HepG2 (cell line): ENCODE measurements around the gene GADD45G. TPM values are rescaled to one million over a fixed set of nuclear protein-coding genes. Genes with fewer than 3 reads are reported as not detected.

Experiments
- ATAC-seq: fragments of 200-7000 bp; cut with Tn5 transposase; 3 replicates; pipeline ENCODE4 v1.9.1; 2020; ENCODE audit warnings: mild to moderate bottlenecking, moderate library complexity
- BruUV-seq: library from RNA; stranded (reverse); fragments of 400-500 nt; replicated peaks from 2 replicates; lab custom pipeline; 2021; lab: Mats Ljungman, UMichigan
- CTCF ChIA-PET: fragments of 300-600 bp; formaldehyde crosslinking; extraction: SDS; loops from one replicate; lab custom pipeline; 2021; ENCODE audit warnings: low total read pairs, inconsistent platforms, low intra/inter-chr PET ratio; lab: Yijun Ruan, JAX
- POLR2A ChIA-PET: fragments of 350-600 bp; sonication (Branson Sonifier 250); formaldehyde crosslinking; loops from one replicate; lab custom pipeline; 2020; ENCODE audit warnings: antibody characterized with exemption, inconsistent platforms; lab: Yijun Ruan, JAX
- DNase-seq: peaks from one replicate; pipeline ENCODE4 v3.0.0-alpha.2; 2015; ENCODE audit warnings: low spot score
- FAIRE-seq: peaks from 3 replicates; lab custom pipeline; 2011; peaks lifted over from hg19 to GRCh38; lab: Jason Lieb, UNC
- H2AFZ ChIP-seq: one replicate; pipeline ENCODE4 v1.6.1; 2011; ENCODE audit warnings: low read length, inconsistent platforms
- H3K27ac ChIP-seq: fragments of 300-600 bp; 3 replicates; pipeline ENCODE4 v1.8.0; 2011; ENCODE audit warnings: mixed run types, mild to moderate bottlenecking, mixed read lengths, low read length, inconsistent platforms; ENCODE audit not compliant: insufficient read depth; ENCODE audit errors: extremely low read length
- H3K27me3 ChIP-seq, 2 experiments: fragments of 200-600 bp in 1 of 2; 2 replicates in 1 of 2; 3 replicates in 1 of 2; pipeline versions ENCODE4 v1.6.0 to v1.8.0; 2011; ENCODE audit warnings: low read length in 2 of 2, mild to moderate bottlenecking in 2 of 2, moderate library complexity in 2 of 2, inconsistent platforms in 1 of 2; ENCODE audit not compliant: insufficient read depth in 2 of 2, control insufficient read depth in 1 of 2
- H3K36me3 ChIP-seq, 2 experiments: fragments of 200-600 bp in 1 of 2; replicated peaks in 1 of 2; 2 replicates in 1 of 2; 3 replicates in 1 of 2; pipeline versions ENCODE4 v1.5.1 to v1.8.0; 2011; ENCODE audit warnings: low read length in 2 of 2, inconsistent platforms in 1 of 2; ENCODE audit not compliant: insufficient read depth in 2 of 2, control insufficient read depth in 1 of 2
- H3K4me1 ChIP-seq: 2 replicates; pipeline ENCODE4 v1.5.1; 2012; ENCODE audit warnings: low read length, inconsistent platforms; ENCODE audit not compliant: insufficient read depth
- H3K4me2 ChIP-seq: 2 replicates; pipeline ENCODE4 v1.6.0; 2011; ENCODE audit warnings: low read depth, low read length, inconsistent platforms
- H3K4me3 ChIP-seq, 3 experiments: fragments of 200-600 bp in 1 of 3; sonication (generic), shearing (Covaris generic) in 1 of 3; replicated peaks in 1 of 3; 2 replicates each; pipeline ENCODE4 v1.5.1; 2011 to 2016; ENCODE audit warnings: low read length in 3 of 3, inconsistent platforms in 2 of 3, low read depth in 2 of 3, mild to moderate bottlenecking in 2 of 3, control low read depth in 1 of 3, mixed read lengths in 1 of 3; ENCODE audit not compliant: insufficient read depth in 1 of 3
- H3K79me2 ChIP-seq: one replicate; pipeline ENCODE4 v1.6.1; 2011; ENCODE audit warnings: low read length, inconsistent platforms; ENCODE audit not compliant: insufficient read depth
- H3K9ac ChIP-seq: 2 replicates; pipeline ENCODE4 v1.6.0; 2011; ENCODE audit warnings: mild to moderate bottlenecking, low read depth, low read length, inconsistent platforms; ENCODE audit not compliant: insufficient read depth
- H3K9me3 ChIP-seq: 2 replicates; pipeline ENCODE4 v1.5.1; 2012; ENCODE audit warnings: mild to moderate bottlenecking, low read length
- H4K20me1 ChIP-seq: 2 replicates; pipeline ENCODE4 v1.6.0; 2011; ENCODE audit warnings: inconsistent platforms, mild to moderate bottlenecking, low read length, moderate library complexity; ENCODE audit not compliant: insufficient read depth
- DR1 ChIP-seq: sonication (generic); formaldehyde crosslinking; IDR thresholded peaks from 2 replicates; pipeline ENCODE4 v1.8.0; 2021; ENCODE audit warnings: mild to moderate bottlenecking, missing genetic modification reagents, inconsistent platforms
- NFKB2 ChIP-seq: sonication (generic); formaldehyde crosslinking; IDR thresholded peaks from 2 replicates; pipeline ENCODE4 v1.4.0; 2020; ENCODE audit warnings: missing genetic modification reagents, borderline replicate concordance
- PCBP1 ChIP-seq: fragments of 200-400 bp; formaldehyde crosslinking; IDR thresholded peaks from 2 replicates; pipeline ENCODE4 v1.6.1; 2017; ENCODE audit warnings: mild to moderate bottlenecking, low read depth, low read length, borderline replicate concordance
- TERF1 ChIP-seq: sonication (generic); formaldehyde crosslinking; IDR thresholded peaks from 2 replicates; pipeline ENCODE4 v1.8.0; 2022; ENCODE audit warnings: mild to moderate bottlenecking, missing genetic modification reagents, moderate library complexity
- ZBTB34 ChIP-seq: sonication (generic); formaldehyde crosslinking; IDR thresholded peaks from 2 replicates; pipeline ENCODE4 v1.8.0; 2022; ENCODE audit warnings: mild to moderate bottlenecking, missing genetic modification reagents
- ZFP37 ChIP-seq: sonication (generic); formaldehyde crosslinking; IDR thresholded peaks from 2 replicates; pipeline ENCODE4 v1.4.0; 2020; ENCODE audit warnings: missing genetic modification reagents, borderline replicate concordance
- ZNF275 ChIP-seq: sonication (generic); formaldehyde crosslinking; IDR thresholded peaks from 2 replicates; pipeline ENCODE4 v1.8.0; 2022; ENCODE audit warnings: missing genetic modification reagents, mild to moderate bottlenecking, inconsistent platforms, borderline replicate concordance
- ZNF329 ChIP-seq: sonication (generic); formaldehyde crosslinking; IDR thresholded peaks from 2 replicates; pipeline ENCODE4 v1.9.0; 2021; ENCODE audit warnings: low read depth, mild to moderate bottlenecking, missing genetic modification reagents
- ZNF550 ChIP-seq: sonication (generic); formaldehyde crosslinking; IDR thresholded peaks from 2 replicates; pipeline ENCODE4 v1.4.0; 2020; ENCODE audit warnings: mild to moderate bottlenecking, missing genetic modification reagents, borderline replicate concordance
- ZNF770 ChIP-seq: sonication (generic); formaldehyde crosslinking; IDR thresholded peaks from 2 replicates; pipeline ENCODE4 v1.5.0; 2020; ENCODE audit warnings: mild to moderate bottlenecking, missing genetic modification reagents
- WGBS: methylation state at CpG from one replicate; pipeline ENCODE4 v1.1.6; 2017; ENCODE audit warnings: low lambda C conversion rate; 5-methylcytosine and 5-hydroxymethylcytosine counted together
- in situ Hi-C: cut with HindIII; loops from 2 replicates; pipeline ENCODE4 v1.10.0; 2017; ENCODE audit warnings: low pct_unique_long_range_greater_than_20kb; ENCODE audit not compliant: extremely low pct_ligation_motif_present
- intact Hi-C: fragments of 100-400 bp; cut with micrococcal nuclease; formaldehyde crosslinking; loops from one replicate; pipeline ENCODE4 v1.10.0; 2022; ENCODE audit not compliant: unreplicated experiment
- polyA plus RNA-seq, 8 experiments: library from polyadenylated mRNA; depleted of rRNA in 3 of 8; stranded (reverse) in 7 of 8; unstranded in 1 of 8; fragments of >200 nt; fragmentation: Illumina TruSeq in 4 of 8; extraction: Trizol in 4 of 8; gene quantifications; 2 replicates each; pipeline versions ENCODE4 v1.2.1 to v1.2.3, GENCODE V29; 2011 to 2016; ENCODE audit warnings: low read depth in 4 of 8, missing spikeins in 1 of 8, mixed read lengths in 1 of 8; ENCODE audit not compliant: insufficient read depth in 1 of 8
- total RNA-seq, 5 experiments: library from RNA; depleted of rRNA; stranded (reverse); fragments of >200 nt; fragmentation: Illumina TruSeq; extraction: Trizol; gene quantifications; 2 replicates each; pipeline ENCODE4 v1.2.3, GENCODE V29; 2016; ENCODE audit warnings: low read depth in 1 of 5

GADD45G gene
- total and polyA plus RNA-seq, 2 of the 13 experiments (the other 11 are each of a cell fraction or from before 2014, with no cell fraction given), result not detected

- TF ChIP-seq PCBP1 (no peak), ZNF550 (CRISPR knock-in tag) (no peak), ZNF329 (CRISPR knock-in tag) (no peak)
- TF ChIP-seq, all 625 proteins: peak for 0
Observed at GRCh38 chr9:89609426-89610006, 4.7 kb downstream of the GADD45G start (continued).

GRCh38 chr9:89610391-89610925 is 5.6 kb downstream of the GADD45G start:
- H3K79me2 ChIP-seq, result no peaks in the 10 kb centered on the region
- H4K20me1 ChIP-seq, result no peaks in the 10 kb centered on the region
- H3K9ac ChIP-seq, result no peak overlapping the region
- no peak overlapping the region for H3K4me3 ChIP-seq
- peaks cover 13% of the 10 kb centered on the region for H3K4me1 ChIP-seq
- intact Hi-C loops, result no loop called here
- no peak overlapping the region for H2AFZ ChIP-seq
- BruUV-seq, result no TSS peak
- TF ChIP-seq ZFP37 (CRISPR knock-in tag) (no peak), NFKB2 (no peak), DR1 (CRISPR knock-in tag) (no peak), ZNF275 (no peak), TERF1 (CRISPR knock-in tag) (no peak), ZBTB34 (no peak), ZNF770 (no peak)
- no peaks in the 10 kb centered on the region for H3K36me3 ChIP-seq
- no peak overlapping the region for H3K27ac ChIP-seq
- H3K9me3 ChIP-seq, result no peaks in the 10 kb centered on the region
- ATAC-seq, result no peak
- in situ Hi-C loops, result no loop called here
- FAIRE-seq, result no peak
- H3K4me2 ChIP-seq, result no peak overlapping the region
- WGBS, result 20% methylated on average over 7 of the region's 7 CpGs
- POLR2A ChIA-PET, result no interaction called here
- H3K27me3 ChIP-seq, result peaks cover 3 to 39% of the 10 kb centered on the region in 2 experiments; a peak in 4 of 5 replicates
- DNase-seq, result no peak
- CTCF ChIA-PET, result no interaction called here
